Neuron (in vitro differentiated cells): ENCODE measurements around the gene SLC39A12.

Experiments
- H2AFZ ChIP-seq: one replicate; pipeline ENCODE4 v1.6.1; 2013; ENCODE audit warnings: low read depth, mild to moderate bottlenecking, inconsistent platforms, low read length, moderate library complexity
- H3K27me3 ChIP-seq: one replicate; pipeline ENCODE4 v1.6.1; 2013; ENCODE audit warnings: low read length; ENCODE audit not compliant: insufficient read depth
- H3K36me3 ChIP-seq: one replicate; pipeline ENCODE4 v1.6.1; 2013; ENCODE audit warnings: low read length; ENCODE audit not compliant: insufficient read depth
- H3K4me1 ChIP-seq: one replicate; pipeline ENCODE4 v1.6.1; 2013; ENCODE audit warnings: low read length; ENCODE audit not compliant: insufficient read depth
- H3K4me3 ChIP-seq: 2 replicates; pipeline ENCODE4 v1.5.1; 2013; ENCODE audit warnings: mild to moderate bottlenecking, low read length, moderate library complexity
- H3K9me3 ChIP-seq: one replicate; pipeline ENCODE4 v1.6.1; 2013; ENCODE audit warnings: low read length

The SLC39A12 gene

GRCh38 chr10:17951868-17952371, at the start of gene SLC39A12:
SLC39A12 (plus strand) TSS chr10:17951918; CDS start chr10:17953277, 1,359 bp downstream.
- Histone ChIP-seq H3K27me3 (no peaks in the 10 kb centered on the region), H3K36me3 (no peaks in the 10 kb centered on the region), H3K4me1 (no peaks in the 10 kb centered on the region), H3K4me3 (no peak within 1 kb of the TSS), H2AFZ (no peak within 1 kb of the TSS), H3K9me3 (no peaks in the 10 kb centered on the region)

DNA sequence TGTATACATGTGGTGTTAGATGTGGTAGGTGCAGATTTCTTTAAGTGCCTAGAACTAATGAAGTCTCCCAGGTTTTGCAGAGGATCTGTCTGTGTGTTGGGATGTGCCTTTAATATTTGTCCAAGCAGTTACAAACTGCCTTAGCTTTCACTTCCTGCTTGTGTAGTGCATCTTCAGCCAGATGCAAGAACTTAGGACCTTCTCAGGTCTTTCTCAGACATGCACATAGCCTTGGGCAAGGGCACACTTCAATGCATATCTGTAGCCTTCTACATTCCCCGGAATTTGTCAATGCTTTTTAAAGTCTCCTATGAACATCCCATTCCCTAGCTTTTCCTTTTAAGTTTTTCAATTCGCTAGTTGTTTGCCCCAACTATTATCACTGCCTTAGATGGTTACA, 47.2 kb upstream of the SLC39A12 start:
- H3K36me3 ChIP-seq: no peaks in the 10 kb centered on the region
- H3K4me1 ChIP-seq: no peaks in the 10 kb centered on the region
- no peaks in the 10 kb centered on the region for H3K9me3 ChIP-seq
- H2AFZ ChIP-seq: no peak overlapping the region
- no peak overlapping the region for H3K4me3 ChIP-seq
- H3K27me3 ChIP-seq: no peaks in the 10 kb centered on the region

GRCh38 chr10:17905491-17905890, 46.2 kb upstream of the SLC39A12 start:
- Histone ChIP-seq H3K36me3 (no peaks in the 10 kb centered on the region), H2AFZ (no peak overlapping the region), H3K4me3 (no peak overlapping the region), H3K9me3 (no peaks in the 10 kb centered on the region), H3K4me1 (no peaks in the 10 kb centered on the region), H3K27me3 (no peaks in the 10 kb centered on the region)

DNA sequence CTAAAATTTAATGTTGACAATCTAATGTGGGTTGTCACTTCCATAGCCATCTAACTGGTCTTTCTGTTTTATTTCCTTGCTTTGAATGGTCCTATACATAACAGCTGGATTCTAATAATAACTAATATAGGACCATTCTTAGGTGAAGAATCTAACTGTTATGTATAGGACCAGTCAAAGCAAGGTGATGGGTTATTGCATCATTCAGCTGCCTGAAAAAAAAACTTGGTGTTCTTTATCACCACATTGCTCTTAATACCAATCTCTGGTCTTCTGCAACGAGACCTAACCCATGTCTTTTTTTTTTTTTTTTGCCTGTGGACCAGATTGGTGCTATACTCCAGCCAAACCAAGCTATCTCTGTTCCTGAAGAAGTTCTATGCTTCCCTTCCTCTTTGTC, 45.7 kb upstream of the SLC39A12 start:
- H3K4me3 ChIP-seq: no peak overlapping the region
- H3K27me3 ChIP-seq: no peaks in the 10 kb centered on the region
- no peak overlapping the region for H2AFZ ChIP-seq
- no peaks in the 10 kb centered on the region for H3K4me1 ChIP-seq
- H3K9me3 ChIP-seq: no peaks in the 10 kb centered on the region
- no peaks in the 10 kb centered on the region for H3K36me3 ChIP-seq

- Histone ChIP-seq H3K9me3 (no peaks in the 10 kb centered on the region), H3K4me3 (no peak overlapping the region), H2AFZ (no peak overlapping the region), H3K27me3 (no peaks in the 10 kb centered on the region), H3K4me1 (no peaks in the 10 kb centered on the region), H3K36me3 (no peaks in the 10 kb centered on the region)
These were observed 44.1 kb upstream of the SLC39A12 start for GRCh38 chr10:17907641-17908040.

DNA sequence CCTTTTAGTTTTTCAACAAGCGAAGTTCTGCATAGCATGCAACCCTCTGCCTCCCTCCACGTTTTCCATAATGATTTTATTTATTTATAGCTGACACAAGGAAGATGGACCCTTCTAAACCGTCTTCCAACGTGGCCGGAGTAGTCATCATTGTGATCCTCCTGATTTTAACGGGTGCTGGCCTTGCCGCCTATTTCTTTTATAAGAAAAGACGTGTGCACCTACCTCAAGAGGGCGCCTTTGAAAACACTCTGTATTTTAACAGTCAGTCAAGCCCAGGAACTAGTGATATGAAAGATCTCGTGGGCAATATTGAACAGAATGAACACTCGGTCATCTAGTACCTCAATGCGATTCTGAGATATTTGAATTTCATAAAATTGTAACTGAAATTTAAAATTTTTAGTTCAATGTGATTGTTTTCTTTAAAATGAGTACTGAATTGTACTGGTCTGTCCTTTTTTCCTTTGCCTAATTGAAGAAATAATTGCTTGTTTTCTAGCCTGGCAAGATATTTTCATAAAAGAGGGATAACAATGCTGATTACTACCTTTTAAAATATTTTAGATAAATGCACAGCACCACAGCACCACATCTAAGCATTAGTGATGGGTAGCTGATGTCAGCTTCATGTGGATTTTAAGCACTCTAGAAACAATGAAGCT, 41.5 kb upstream of the SLC39A12 start:
- Histone ChIP-seq H3K36me3 (no peaks in the 10 kb centered on the region), H3K4me1 (no peaks in the 10 kb centered on the region), H3K27me3 (no peaks in the 10 kb centered on the region), H3K4me3 (no peak overlapping the region), H2AFZ (no peak overlapping the region), H3K9me3 (no peaks in the 10 kb centered on the region)

- no peak overlapping the region for H3K4me3 ChIP-seq
- H3K27me3 ChIP-seq: no peaks in the 10 kb centered on the region
- no peaks in the 10 kb centered on the region for H3K9me3 ChIP-seq
- no peaks in the 10 kb centered on the region for H3K36me3 ChIP-seq
- H3K4me1 ChIP-seq: no peaks in the 10 kb centered on the region
- H2AFZ ChIP-seq: no peak overlapping the region
These were observed 39.0 kb upstream of the SLC39A12 start for GRCh38 chr10:17912754-17913153.

GRCh38 chr10:17913604-17914003, 38.1 kb upstream of the SLC39A12 start:
- H3K36me3 ChIP-seq: no peaks in the 10 kb centered on the region
- no peak overlapping the region for H2AFZ ChIP-seq
- H3K4me1 ChIP-seq: no peaks in the 10 kb centered on the region
- H3K27me3 ChIP-seq: no peaks in the 10 kb centered on the region
- H3K4me3 ChIP-seq: no peak overlapping the region
- H3K9me3 ChIP-seq: no peaks in the 10 kb centered on the region

GRCh38 chr10:17914169-17915045, 37.3 kb upstream of the SLC39A12 start:
- Histone ChIP-seq H3K4me1 (no peaks in the 10 kb centered on the region), H3K36me3 (no peaks in the 10 kb centered on the region), H3K27me3 (no peaks in the 10 kb centered on the region), H3K4me3 (no peak overlapping the region), H2AFZ (no peak overlapping the region), H3K9me3 (no peaks in the 10 kb centered on the region)

GRCh38 chr10:17915181-17915580, 36.5 kb upstream of the SLC39A12 start:
- H3K36me3 ChIP-seq: no peaks in the 10 kb centered on the region
- H3K4me1 ChIP-seq: no peaks in the 10 kb centered on the region
- no peak overlapping the region for H3K4me3 ChIP-seq
- no peaks in the 10 kb centered on the region for H3K9me3 ChIP-seq
- no peak overlapping the region for H2AFZ ChIP-seq
- no peaks in the 10 kb centered on the region for H3K27me3 ChIP-seq

- no peaks in the 10 kb centered on the region for H3K9me3 ChIP-seq
- no peak overlapping the region for H3K4me3 ChIP-seq
- H3K36me3 ChIP-seq: no peaks in the 10 kb centered on the region
- no peaks in the 10 kb centered on the region for H3K27me3 ChIP-seq
- no peaks in the 10 kb centered on the region for H3K4me1 ChIP-seq
- H2AFZ ChIP-seq: no peak overlapping the region
These were observed 33.4 kb upstream of the SLC39A12 start for GRCh38 chr10:17918187-17918903.

GRCh38 chr10:17921378-17921777, 30.3 kb upstream of the SLC39A12 start:
- Histone ChIP-seq H3K4me3 (no peak overlapping the region), H2AFZ (no peak overlapping the region), H3K27me3 (no peaks in the 10 kb centered on the region), H3K9me3 (no peaks in the 10 kb centered on the region), H3K4me1 (no peaks in the 10 kb centered on the region), H3K36me3 (no peaks in the 10 kb centered on the region)

DNA sequence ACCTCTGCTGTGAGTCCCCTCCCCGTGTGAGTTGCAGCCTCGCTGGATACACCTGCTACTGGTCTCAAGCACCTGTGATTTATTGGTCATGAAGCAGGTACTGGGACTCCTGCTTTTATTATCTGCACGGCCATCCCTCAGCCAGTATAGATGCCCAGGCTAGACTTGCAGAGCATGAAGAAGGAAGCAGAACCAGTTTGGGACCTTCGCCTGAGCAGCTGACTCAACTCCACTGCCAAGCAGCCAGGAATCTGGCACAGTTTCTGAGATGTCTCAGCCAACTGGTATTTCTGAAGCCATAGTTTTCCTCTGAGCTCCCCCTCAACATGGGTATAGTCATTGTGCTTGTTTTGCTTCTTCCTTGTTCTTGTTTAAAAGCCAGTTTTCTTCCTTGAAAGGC, 28.0 kb upstream of the SLC39A12 start:
- no peak overlapping the region for H3K4me3 ChIP-seq
- H3K4me1 ChIP-seq: no peaks in the 10 kb centered on the region
- no peaks in the 10 kb centered on the region for H3K36me3 ChIP-seq
- no peaks in the 10 kb centered on the region for H3K9me3 ChIP-seq
- H3K27me3 ChIP-seq: no peaks in the 10 kb centered on the region
- H2AFZ ChIP-seq: no peak overlapping the region
